Nephron (organoid): Measurements from ENCODE around the gene GIGYF1.
A peak's percentile ranks its signal among the peaks of the same experiment; 100 is the strongest.
"Not testable (repeated sequence)": the region's sequence is repeated elsewhere in the genome, so short reads cannot be mapped to it uniquely, and the experiment has no call there.

Source experiments
- H3K27ac Mint-ChIP-seq, 3 experiments: 2 replicates each; pipeline ENCODE4 v1.8.0; 2020; ENCODE audit warnings: mixed read lengths in 3 of 3, mild to moderate bottlenecking in 2 of 3, moderate library complexity in 1 of 3
- H3K27me3 Mint-ChIP-seq: 2 replicates; pipeline ENCODE4 v1.8.0; 2021; ENCODE audit warnings: low read depth, mild to moderate bottlenecking, moderate library complexity, mixed read lengths
- H3K36me3 Mint-ChIP-seq: 2 replicates; pipeline ENCODE4 v1.8.0; 2020; ENCODE audit warnings: low read depth, mixed read lengths
- H3K4me1 Mint-ChIP-seq: 2 replicates; pipeline ENCODE4 v1.8.0; 2020; ENCODE audit warnings: mixed read lengths
- H3K4me3 Mint-ChIP-seq, 3 experiments: 2 replicates each; pipeline ENCODE4 v1.8.0; 2020; ENCODE audit warnings: mild to moderate bottlenecking in 3 of 3, mixed read lengths in 3 of 3, moderate library complexity in 2 of 3
- H3K9me3 Mint-ChIP-seq: 2 replicates; pipeline ENCODE4 v1.8.0; 2020; ENCODE audit warnings: mixed read lengths
- CTCF ChIP-seq, 3 experiments: fragments of 200-600 bp; sonication (generic); IDR thresholded peaks; one replicate each; pipeline ENCODE4 v1.5.0; 2021; ENCODE audit warnings: antibody characterized with exemption in 3 of 3; ENCODE audit not compliant: unreplicated experiment in 3 of 3

GIGYF1 gene

GRCh38 chr7:100730136-100730800, 36.2 kb upstream of the GIGYF1 start:
- H3K9me3 Mint-ChIP-seq, result no peaks in the 10 kb centered on the region
- no peak overlapping the region for H3K4me3 Mint-ChIP-seq
- no peaks in the 10 kb centered on the region for H3K36me3 Mint-ChIP-seq
- no peak overlapping the region for H3K27ac Mint-ChIP-seq
- TF ChIP-seq CTCF (IDR thresholded peaks at IDR 0.05; ENCODE audit: unreplicated experiment in 3 of 3), result no peak
- no peaks in the 10 kb centered on the region for H3K4me1 Mint-ChIP-seq
- H3K27me3 Mint-ChIP-seq, result peaks cover 27% of the 10 kb centered on the region

- Mint-ChIP-seq H3K4me1 (no peaks in the 10 kb centered on the region), H3K9me3 (no peaks in the 10 kb centered on the region)
- TF ChIP-seq CTCF (IDR thresholded peaks at IDR 0.05; ENCODE audit: unreplicated experiment in 3 of 3), result no peak
Measured at GRCh38 chr7:100728196-100728595, 34.1 kb upstream of the GIGYF1 start.

GRCh38 chr7:100726996-100727761, 33.1 kb upstream of the GIGYF1 start:
- Mint-ChIP-seq H3K4me3 (no peak overlapping the region), H3K4me1 (no peaks in the 10 kb centered on the region), H3K9me3 (no peaks in the 10 kb centered on the region), H3K27ac (peak overlapping the region in 1 of 3 experiments; percentile 16), H3K27me3 (peaks cover 56% of the 10 kb centered on the region), H3K36me3 (no peaks in the 10 kb centered on the region)
- no peak for TF ChIP-seq CTCF (IDR thresholded peaks at IDR 0.05; ENCODE audit: unreplicated experiment in 3 of 3)

More at GRCh38 chr7:100728196-100728595, 34.1 kb upstream of the GIGYF1 start:
- Mint-ChIP-seq H3K27me3 (peaks cover 46% of the 10 kb centered on the region), H3K36me3 (no peaks in the 10 kb centered on the region), H3K27ac (no peak overlapping the region), H3K4me3 (no peak overlapping the region)

GRCh38 chr7:100724364-100724763, 30.3 kb upstream of the GIGYF1 start:
- not testable (repeated sequence) for H3K4me1 Mint-ChIP-seq, H3K4me3 Mint-ChIP-seq, H3K9me3 Mint-ChIP-seq, H3K36me3 Mint-ChIP-seq, H3K27ac Mint-ChIP-seq
- peaks cover 81% of the 10 kb centered on the region for H3K27me3 Mint-ChIP-seq

GRCh38 chr7:100723732-100724275, 29.8 kb upstream of the GIGYF1 start:
- peaks cover 4% of the 10 kb centered on the region for H3K36me3 Mint-ChIP-seq
- no peak for TF ChIP-seq CTCF (IDR thresholded peaks at IDR 0.05; ENCODE audit: unreplicated experiment in 3 of 3)
- H3K27me3 Mint-ChIP-seq, result peaks cover 83% of the 10 kb centered on the region
- H3K9me3 Mint-ChIP-seq, result peaks cover 3% of the 10 kb centered on the region
- no peak overlapping the region for H3K27ac Mint-ChIP-seq
- no peaks in the 10 kb centered on the region for H3K4me1 Mint-ChIP-seq
- no peak overlapping the region for H3K4me3 Mint-ChIP-seq

- H3K9me3 Mint-ChIP-seq, result peaks cover 15% of the 10 kb centered on the region
- H3K4me1 Mint-ChIP-seq, result no peaks in the 10 kb centered on the region
- TF ChIP-seq CTCF (IDR thresholded peaks at IDR 0.05; ENCODE audit: unreplicated experiment in 3 of 3), result no peak
Measured at GRCh38 chr7:100722480-100723212, 28.6 kb upstream of the GIGYF1 start.

More at GRCh38 chr7:100722480-100723212, 28.6 kb upstream of the GIGYF1 start:
- H3K27me3 Mint-ChIP-seq, result peaks cover 83% of the 10 kb centered on the region
- no peak overlapping the region for H3K4me3 Mint-ChIP-seq
- no peak overlapping the region for H3K27ac Mint-ChIP-seq
- peaks cover 5% of the 10 kb centered on the region for H3K36me3 Mint-ChIP-seq
